ENCODE data around the gene GOLGA7B. TPM values are rescaled to one million over a fixed set of nuclear protein-coding genes. Genes with fewer than 3 reads are reported as not detected.

The GOLGA7B gene
- total RNA-seq, 2 experiments from 2014 or later: 0.47 to 0.57 TPM

GRCh38 chr10:97883092-97883485 lies 33.4 kb downstream of the GOLGA7B start:
- Mint-ChIP-seq H3K9me3 (ENCODE audit: low read depth) (no peaks in the 10 kb centered on the region), H3K36me3 (ENCODE audit: low read depth) (no peaks in the 10 kb centered on the region), H3K4me3 (no peak overlapping the region), H3K27ac (no peak overlapping the region), H3K4me1 (no peaks in the 10 kb centered on the region), H3K27me3 (no peaks in the 10 kb centered on the region)
- intact Hi-C loops (cut with DNase I, micrococcal nuclease): no loop called here
- ATAC-seq (no peak), DNase-seq (no peak)
- ChIA-PET CTCF (interaction anchor here (1.2 kb wide), 1 partner anchor 15 kb away, joined by 3 read pairs; no protein-coding TSS in a partner anchor), POLR2A (no interaction called here)

GRCh38 chr10:97886286-97886685 lies 36.6 kb downstream of the GOLGA7B start:
- ATAC-seq (no peak), DNase-seq (no peak)
- Mint-ChIP-seq H3K36me3 (ENCODE audit: low read depth) (no peaks in the 10 kb centered on the region), H3K4me1 (no peaks in the 10 kb centered on the region), H3K9me3 (ENCODE audit: low read depth) (no peaks in the 10 kb centered on the region), H3K27ac (no peak overlapping the region), H3K4me3 (no peak overlapping the region), H3K27me3 (no peaks in the 10 kb centered on the region)
- ChIA-PET POLR2A (interaction anchor here (0.6 kb wide), 1 partner anchor 105 kb away, joined by 8 read pairs; no protein-coding TSS in a partner anchor), CTCF (interaction anchor here (0.9 to 1.0 kb wide), 2 partner anchors 10 to 18 kb away, joined by 3 to 4 read pairs; no protein-coding TSS in a partner anchor)
- intact Hi-C loops (cut with DNase I, micrococcal nuclease): no loop called here

GRCh38 chr10:97887399-97887798 lies 37.8 kb downstream of the GOLGA7B start:
- peaks cover 3% of the 10 kb centered on the region for H3K27me3 Mint-ChIP-seq
- POLR2A ChIA-PET: no interaction called here
- H3K27ac Mint-ChIP-seq: no peak overlapping the region
- ATAC-seq (no peak), DNase-seq (no peak)
- H3K4me3 Mint-ChIP-seq: no peak overlapping the region
- CTCF ChIA-PET: interaction anchor here (0.6 kb wide), 1 partner anchor 161 kb away, joined by 3 read pairs; no protein-coding TSS in a partner anchor
- no peaks in the 10 kb centered on the region for H3K9me3 Mint-ChIP-seq (ENCODE audit: low read depth)
- no peaks in the 10 kb centered on the region for H3K4me1 Mint-ChIP-seq
- H3K36me3 Mint-ChIP-seq (ENCODE audit: low read depth): no peaks in the 10 kb centered on the region
- intact Hi-C loops (cut with DNase I, micrococcal nuclease): no loop called here

GRCh38 chr10:97888134-97888533 lies 38.5 kb downstream of the GOLGA7B start:
- Mint-ChIP-seq H3K27me3 (peaks cover 3% of the 10 kb centered on the region), H3K4me3 (no peak overlapping the region), H3K4me1 (no peaks in the 10 kb centered on the region), H3K36me3 (ENCODE audit: low read depth) (no peaks in the 10 kb centered on the region), H3K27ac (no peak overlapping the region), H3K9me3 (ENCODE audit: low read depth) (no peaks in the 10 kb centered on the region)
- ChIA-PET POLR2A (no interaction called here), CTCF (interaction anchor here (0.9 kb wide), 1 partner anchor 153 kb away, joined by 3 read pairs; no protein-coding TSS in a partner anchor)
- ATAC-seq (no peak), DNase-seq (no peak)
- intact Hi-C loops (cut with DNase I, micrococcal nuclease): no loop called here

GRCh38 chr10:97888641-97889262 lies 39.1 kb downstream of the GOLGA7B start:
- intact Hi-C loops (cut with DNase I, micrococcal nuclease): no loop called here
- Mint-ChIP-seq H3K9me3 (ENCODE audit: low read depth) (no peaks in the 10 kb centered on the region), H3K36me3 (ENCODE audit: low read depth) (no peaks in the 10 kb centered on the region), H3K4me3 (no peak overlapping the region), H3K4me1 (no peaks in the 10 kb centered on the region), H3K27ac (no peak overlapping the region), H3K27me3 (peaks cover 5% of the 10 kb centered on the region)
- CTCF ChIA-PET: interaction anchor here (0.9 to 1.3 kb wide), 2 partner anchors 20 to 152 kb away, joined by 3 read pairs; no protein-coding TSS in a partner anchor
- ATAC-seq: peak; percentile 30
- POLR2A ChIA-PET: no interaction called here
- peak; percentile 52 for DNase-seq

- Mint-ChIP-seq H3K27me3 (peaks cover 8% of the 10 kb centered on the region), H3K36me3 (ENCODE audit: low read depth) (no peaks in the 10 kb centered on the region), H3K4me1 (no peaks in the 10 kb centered on the region), H3K27ac (no peak overlapping the region), H3K9me3 (ENCODE audit: low read depth) (no peaks in the 10 kb centered on the region), H3K4me3 (no peak overlapping the region)
- intact Hi-C loops (cut with DNase I, micrococcal nuclease): no loop called here
- DNase-seq: peak; percentile 62
- peak; percentile 83 for ATAC-seq
- CTCF ChIA-PET: interaction anchor here (1.3 kb wide), 1 partner anchor 21 kb away, joined by 3 read pairs; no protein-coding TSS in a partner anchor
- POLR2A ChIA-PET: no interaction called here
Observed at GRCh38 chr10:97889461-97890265, 40.0 kb downstream of the GOLGA7B start.

GRCh38 chr10:97891497-97892167 lies 42.0 kb downstream of the GOLGA7B start:
- no peak for DNase-seq
- Mint-ChIP-seq H3K4me3 (no peak overlapping the region), H3K4me1 (no peaks in the 10 kb centered on the region), H3K27ac (no peak overlapping the region), H3K36me3 (ENCODE audit: low read depth) (no peaks in the 10 kb centered on the region), H3K27me3 (peaks cover 8% of the 10 kb centered on the region), H3K9me3 (ENCODE audit: low read depth) (no peaks in the 10 kb centered on the region)
- ATAC-seq: no peak
- CTCF ChIA-PET: interaction anchor here (0.6 kb wide), 1 partner anchor 12 kb away, joined by 3 read pairs; no protein-coding TSS in a partner anchor
- POLR2A ChIA-PET: no interaction called here
- intact Hi-C loops (cut with DNase I, micrococcal nuclease): no loop called here

GRCh38 chr10:97892506-97892905 lies 42.9 kb downstream of the GOLGA7B start:
- DNase-seq (no peak), ATAC-seq (no peak)
- no peak overlapping the region for H3K4me3 Mint-ChIP-seq
- intact Hi-C loops (cut with DNase I, micrococcal nuclease): no loop called here
- no peaks in the 10 kb centered on the region for H3K36me3 Mint-ChIP-seq (ENCODE audit: low read depth)
- no peak overlapping the region for H3K27ac Mint-ChIP-seq
- POLR2A ChIA-PET: no interaction called here
- H3K27me3 Mint-ChIP-seq: peaks cover 8% of the 10 kb centered on the region
- no peaks in the 10 kb centered on the region for H3K9me3 Mint-ChIP-seq (ENCODE audit: low read depth)
- H3K4me1 Mint-ChIP-seq: no peaks in the 10 kb centered on the region
- CTCF ChIA-PET: interaction anchor here (0.6 kb wide), 1 partner anchor 13 kb away, joined by 3 read pairs; no protein-coding TSS in a partner anchor

- Mint-ChIP-seq H3K36me3 (ENCODE audit: low read depth) (no peaks in the 10 kb centered on the region), H3K9me3 (ENCODE audit: low read depth) (no peaks in the 10 kb centered on the region), H3K27me3 (peaks cover 8% of the 10 kb centered on the region), H3K4me1 (no peaks in the 10 kb centered on the region), H3K4me3 (no peak overlapping the region), H3K27ac (no peak overlapping the region)
- intact Hi-C loops (cut with DNase I, micrococcal nuclease): no loop called here
- ChIA-PET POLR2A (no interaction called here), CTCF (interaction anchor here (0.6 kb wide), 1 partner anchor 22 kb away, joined by 4 read pairs; no protein-coding TSS in a partner anchor)
- DNase-seq (no peak), ATAC-seq (no peak)
Observed at GRCh38 chr10:97892939-97893338, 43.3 kb downstream of the GOLGA7B start.

GRCh38 chr10:97894092-97894491 lies 44.4 kb downstream of the GOLGA7B start:
- intact Hi-C loops (cut with DNase I, micrococcal nuclease): no loop called here
- Mint-ChIP-seq H3K36me3 (ENCODE audit: low read depth) (no peaks in the 10 kb centered on the region), H3K27me3 (peaks cover 8% of the 10 kb centered on the region), H3K9me3 (ENCODE audit: low read depth) (no peaks in the 10 kb centered on the region), H3K27ac (no peak overlapping the region), H3K4me1 (no peaks in the 10 kb centered on the region), H3K4me3 (no peak overlapping the region)
- DNase-seq (no peak), ATAC-seq (no peak)
- CTCF ChIA-PET: no interaction called here
- POLR2A ChIA-PET: no interaction called here

GRCh38 chr10:97895084-97895483 lies 45.4 kb downstream of the GOLGA7B start:
- Mint-ChIP-seq H3K4me3 (no peak overlapping the region), H3K36me3 (ENCODE audit: low read depth) (no peaks in the 10 kb centered on the region), H3K9me3 (ENCODE audit: low read depth) (no peaks in the 10 kb centered on the region), H3K27ac (no peak overlapping the region), H3K4me1 (no peaks in the 10 kb centered on the region), H3K27me3 (peaks cover 8% of the 10 kb centered on the region)
- ChIA-PET POLR2A (no interaction called here), CTCF (interaction anchor here (0.6 kb wide), 1 partner anchor 20 kb away, joined by 4 read pairs; no protein-coding TSS in a partner anchor)
- no peak for DNase-seq
- no peak for ATAC-seq
- intact Hi-C loops (cut with DNase I, micrococcal nuclease): no loop called here
